SK-N-SH treated with all-trans-retinoic acid at 6 μM for 48 hours (cell line): ENCODE measurements around the gene RAPGEFL1.
A peak's percentile ranks its signal among the peaks of the same experiment; 100 is the strongest.

Experiments
- ATAC-seq: fragments of 200-7000 bp; cut with Tn5 transposase; 3 replicates; pipeline ENCODE4 v1.9.1; 2020; ENCODE audit warnings: mild to moderate bottlenecking, moderate library complexity
- ARNTL ChIP-seq: fragments of 450-650 bp; formaldehyde crosslinking; IDR thresholded peaks from 2 replicates; pipeline ENCODE4 v1.5.0; 2020; ENCODE audit warnings: low read depth, mild to moderate bottlenecking, moderate library complexity, borderline replicate concordance
- BACH2 ChIP-seq: fragments of 250-450 bp; sonication (Bioruptor Pico); IDR thresholded peaks from 2 replicates; pipeline ENCODE4 v1.9.0; 2021; ENCODE audit warnings: mild to moderate bottlenecking, borderline replicate concordance
- CSDC2 ChIP-seq: fragments of 250-450 bp; sonication (Bioruptor Pico); IDR thresholded peaks from 2 replicates; pipeline ENCODE4 v1.5.0; 2020; ENCODE audit warnings: mild to moderate bottlenecking, moderate library complexity
- GLIS3 ChIP-seq: fragments of 250-450 bp; sonication (Bioruptor Pico); IDR thresholded peaks from 2 replicates; pipeline ENCODE4 v1.5.0; 2020; ENCODE audit warnings: mild to moderate bottlenecking, moderate library complexity
- ISL1 ChIP-seq: fragments of 250-450 bp; sonication (Bioruptor Pico); IDR thresholded peaks from 2 replicates; pipeline ENCODE4 v2.1.2; 2022; ENCODE audit warnings: mild to moderate bottlenecking, moderate library complexity
- OSR1 ChIP-seq: fragments of 250-450 bp; sonication (Bioruptor Pico); IDR thresholded peaks from 2 replicates; pipeline ENCODE4 v1.8.0; 2022; ENCODE audit warnings: moderate library complexity, mild to moderate bottlenecking, inconsistent platforms
- PPARA ChIP-seq: fragments of 250-450 bp; sonication (Bioruptor Pico); IDR thresholded peaks from 2 replicates; pipeline ENCODE4 v1.5.0; 2020; ENCODE audit warnings: mild to moderate bottlenecking, borderline replicate concordance
- RARB ChIP-seq: fragments of 250-450 bp; sonication (Bioruptor Pico); IDR thresholded peaks from 2 replicates; pipeline ENCODE4 v1.8.0; 2021; ENCODE audit warnings: mild to moderate bottlenecking, moderate library complexity
- SNAI2 ChIP-seq: fragments of 250-450 bp; sonication (Bioruptor Pico); IDR thresholded peaks from 2 replicates; pipeline ENCODE4 v1.5.0; 2020; ENCODE audit warnings: mild to moderate bottlenecking, moderate library complexity
- TCF4 ChIP-seq: fragments of 250-450 bp; sonication (Bioruptor Pico); IDR thresholded peaks from 2 replicates; pipeline ENCODE4 v1.8.0; 2021; ENCODE audit warnings: mild to moderate bottlenecking, moderate library complexity, borderline replicate concordance
- TOX ChIP-seq: fragments of 250-450 bp; sonication (Bioruptor Pico); IDR thresholded peaks from 2 replicates; pipeline ENCODE4 v1.8.0; 2021; ENCODE audit warnings: mild to moderate bottlenecking, moderate library complexity, borderline replicate concordance
- TSHZ2 ChIP-seq: fragments of 250-450 bp; sonication (Bioruptor Pico); IDR thresholded peaks from 2 replicates; pipeline ENCODE4 v1.5.0; 2020; ENCODE audit warnings: mild to moderate bottlenecking, moderate library complexity
- ZC3H10 ChIP-seq: fragments of 250-450 bp; sonication (Bioruptor Pico); IDR thresholded peaks from 2 replicates; pipeline ENCODE4 v1.5.1; 2021; ENCODE audit warnings: mild to moderate bottlenecking, moderate library complexity
- ZFP3 ChIP-seq: fragments of 250-450 bp; sonication (Bioruptor Pico); IDR thresholded peaks from 2 replicates; pipeline ENCODE4 v1.5.0; 2020; ENCODE audit warnings: mild to moderate bottlenecking, moderate library complexity
- ZFP30 ChIP-seq: fragments of 450-650 bp; formaldehyde crosslinking; IDR thresholded peaks from 2 replicates; pipeline ENCODE4 v1.5.0; 2022; ENCODE audit warnings: mild to moderate bottlenecking, moderate library complexity
- ZNF565 ChIP-seq: fragments of 450-650 bp; formaldehyde crosslinking; conservative IDR thresholded peaks from 2 replicates; pipeline ENCODE4 v1.5.0; 2020; ENCODE audit warnings: low read depth, mild to moderate bottlenecking, moderate library complexity
- ZNF70 ChIP-seq: fragments of 450-650 bp; formaldehyde crosslinking; IDR thresholded peaks from 2 replicates; pipeline ENCODE4 v1.5.0; 2020; ENCODE audit warnings: mild to moderate bottlenecking, moderate library complexity
- ZNF8 ChIP-seq: fragments of 450-650 bp; formaldehyde crosslinking; IDR thresholded peaks from 2 replicates; pipeline ENCODE4 v1.5.0; 2020; ENCODE audit warnings: mild to moderate bottlenecking, moderate library complexity
- TF ChIP-seq, protein P1 (sequence below): fragments of 250-450 bp; sonication (Bioruptor Pico); IDR thresholded peaks from 2 replicates; pipeline ENCODE4 v1.8.0; 2020; ENCODE audit warnings: mild to moderate bottlenecking, moderate library complexity, borderline replicate concordance
- TF ChIP-seq, protein P2 (sequence below): fragments of 250-450 bp; sonication (Bioruptor Pico); IDR thresholded peaks from 2 replicates; pipeline ENCODE4 v1.5.1; 2020; ENCODE audit warnings: low read depth, mild to moderate bottlenecking, moderate library complexity
- TF ChIP-seq, protein P3 (sequence below): fragments of 250-450 bp; sonication (Bioruptor Pico); IDR thresholded peaks from 2 replicates; pipeline ENCODE4 v1.8.0; 2021; ENCODE audit warnings: low read depth, mild to moderate bottlenecking, moderate library complexity, borderline replicate concordance

RAPGEFL1 gene

GRCh38 chr17:40177275-40177874 is at the start of gene RAPGEFL1:
Gene RAPGEFL1, plus strand, starts transcription at chr17:40177470. Its CDS starts 392 bp downstream, at chr17:40177862.
- TF ChIP-seq, protein P1, sequence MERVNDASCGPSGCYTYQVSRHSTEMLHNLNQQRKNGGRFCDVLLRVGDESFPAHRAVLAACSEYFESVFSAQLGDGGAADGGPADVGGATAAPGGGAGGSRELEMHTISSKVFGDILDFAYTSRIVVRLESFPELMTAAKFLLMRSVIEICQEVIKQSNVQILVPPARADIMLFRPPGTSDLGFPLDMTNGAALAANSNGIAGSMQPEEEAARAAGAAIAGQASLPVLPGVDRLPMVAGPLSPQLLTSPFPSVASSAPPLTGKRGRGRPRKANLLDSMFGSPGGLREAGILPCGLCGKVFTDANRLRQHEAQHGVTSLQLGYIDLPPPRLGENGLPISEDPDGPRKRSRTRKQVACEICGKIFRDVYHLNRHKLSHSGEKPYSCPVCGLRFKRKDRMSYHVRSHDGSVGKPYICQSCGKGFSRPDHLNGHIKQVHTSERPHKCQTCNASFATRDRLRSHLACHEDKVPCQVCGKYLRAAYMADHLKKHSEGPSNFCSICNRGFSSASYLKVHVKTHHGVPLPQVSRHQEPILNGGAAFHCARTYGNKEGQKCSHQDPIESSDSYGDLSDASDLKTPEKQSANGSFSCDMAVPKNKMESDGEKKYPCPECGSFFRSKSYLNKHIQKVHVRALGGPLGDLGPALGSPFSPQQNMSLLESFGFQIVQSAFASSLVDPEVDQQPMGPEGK = peak; percentile 69; the same call in 1 of the 2 replicates
- no peak for TF ChIP-seq SNAI2
- ATAC-seq = peak; percentile 88

GRCh38 chr17:40129498-40129897 is 47.8 kb upstream of the RAPGEFL1 start:
- no peak for ATAC-seq
- TF ChIP-seq ZFP3 (CRISPR knock-in tag) (no peak), TOX (no peak), ZFP30 (CRISPR knock-in tag) (no peak), TSHZ2 (no peak), ISL1 (CRISPR knock-in tag) (no peak), GLIS3 (no peak), SNAI2 (no peak), ARNTL (CRISPR knock-in tag) (no peak), CSDC2 (CRISPR knock-in tag) (no peak), TCF4 (CRISPR knock-in tag) (no peak), ZNF565 (no peak), ZC3H10 (CRISPR knock-in tag) (no peak), OSR1 (CRISPR knock-in tag) (no peak), ZNF8 (CRISPR knock-in tag) (no peak), PPARA (no peak), BACH2 (CRISPR knock-in tag) (no peak), ZNF70 (no peak)
- TF ChIP-seq, protein P2, sequence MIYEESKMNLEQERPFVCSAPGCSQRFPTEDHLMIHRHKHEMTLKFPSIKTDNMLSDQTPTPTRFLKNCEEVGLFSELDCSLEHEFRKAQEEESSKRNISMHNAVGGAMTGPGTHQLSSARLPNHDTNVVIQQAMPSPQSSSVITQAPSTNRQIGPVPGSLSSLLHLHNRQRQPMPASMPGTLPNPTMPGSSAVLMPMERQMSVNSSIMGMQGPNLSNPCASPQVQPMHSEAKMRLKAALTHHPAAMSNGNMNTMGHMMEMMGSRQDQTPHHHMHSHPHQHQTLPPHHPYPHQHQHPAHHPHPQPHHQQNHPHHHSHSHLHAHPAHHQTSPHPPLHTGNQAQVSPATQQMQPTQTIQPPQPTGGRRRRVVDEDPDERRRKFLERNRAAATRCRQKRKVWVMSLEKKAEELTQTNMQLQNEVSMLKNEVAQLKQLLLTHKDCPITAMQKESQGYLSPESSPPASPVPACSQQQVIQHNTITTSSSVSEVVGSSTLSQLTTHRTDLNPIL (CRISPR knock-in tag) = no peak
- TF ChIP-seq, protein P3, sequence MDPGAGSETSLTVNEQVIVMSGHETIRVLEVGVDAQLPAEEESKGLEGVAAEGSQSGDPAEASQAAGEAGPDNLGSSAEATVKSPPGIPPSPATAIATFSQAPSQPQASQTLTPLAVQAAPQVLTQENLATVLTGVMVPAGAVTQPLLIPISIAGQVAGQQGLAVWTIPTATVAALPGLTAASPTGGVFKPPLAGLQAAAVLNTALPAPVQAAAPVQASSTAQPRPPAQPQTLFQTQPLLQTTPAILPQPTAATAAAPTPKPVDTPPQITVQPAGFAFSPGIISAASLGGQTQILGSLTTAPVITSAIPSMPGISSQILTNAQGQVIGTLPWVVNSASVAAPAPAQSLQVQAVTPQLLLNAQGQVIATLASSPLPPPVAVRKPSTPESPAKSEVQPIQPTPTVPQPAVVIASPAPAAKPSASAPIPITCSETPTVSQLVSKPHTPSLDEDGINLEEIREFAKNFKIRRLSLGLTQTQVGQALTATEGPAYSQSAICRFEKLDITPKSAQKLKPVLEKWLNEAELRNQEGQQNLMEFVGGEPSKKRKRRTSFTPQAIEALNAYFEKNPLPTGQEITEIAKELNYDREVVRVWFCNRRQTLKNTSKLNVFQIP (CRISPR knock-in tag) = no peak
- TF ChIP-seq, protein P1 = no peak

GRCh38 chr17:40130352-40131042 is 46.8 kb upstream of the RAPGEFL1 start:
- no peak for ATAC-seq
- TF ChIP-seq ZFP30 (CRISPR knock-in tag) (no peak), CSDC2 (CRISPR knock-in tag) (no peak), GLIS3 (no peak), RARB (CRISPR knock-in tag) (no peak), ZNF565 (no peak), TCF4 (CRISPR knock-in tag) (no peak), ZNF8 (CRISPR knock-in tag) (no peak), ZNF70 (no peak), TSHZ2 (no peak)
- TF ChIP-seq, protein P2 (CRISPR knock-in tag) = no peak
- TF ChIP-seq, protein P1 = no peak
